ENCODE data around the gene PACRG. TPM values are rescaled to one million over a fixed set of nuclear protein-coding genes. Genes with fewer than 3 reads are reported as not detected.

PACRG gene
- total RNA-seq, 1 experiment from 2014 or later: 0.44 TPM

GRCh38 chr6:163186527-163186926 lies 458.8 kb downstream of the PACRG start:
- no peak overlapping the region for H3K27ac Mint-ChIP-seq
- H3K36me3 Mint-ChIP-seq: no peaks in the 10 kb centered on the region
- TF ChIP-seq, protein P1, sequence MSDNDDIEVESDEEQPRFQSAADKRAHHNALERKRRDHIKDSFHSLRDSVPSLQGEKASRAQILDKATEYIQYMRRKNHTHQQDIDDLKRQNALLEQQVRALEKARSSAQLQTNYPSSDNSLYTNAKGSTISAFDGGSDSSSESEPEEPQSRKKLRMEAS (CRISPR knock-in tag; IDR thresholded peaks at IDR 0.05): 0 out of 2 replicates have a peak, but pooled peaks have one; percentile 36
- TF ChIP-seq MXD4 (CRISPR knock-in tag; IDR thresholded peaks at IDR 0.05; ENCODE audit: borderline replicate concordance) (no peak), ZNF232 (CRISPR knock-in tag; IDR thresholded peaks at IDR 0.05) (no peak), CTCF (IDR thresholded peaks at IDR 0.05) (no peak), PRDM15 (CRISPR knock-in tag; IDR thresholded peaks at IDR 0.05) (no peak)
- ChIA-PET POLR2A (no interaction called here), CTCF (interaction anchor here (1.6 kb wide), 1 partner anchor 770 kb away, joined by 3 read pairs; no protein-coding TSS in a partner anchor)
- H3K9me3 Mint-ChIP-seq: no peaks in the 10 kb centered on the region
- ATAC-seq: peak; percentile 21; the same call in 1 of the 2 replicates
- H3K4me3 Mint-ChIP-seq: no peak overlapping the region
- DNase-seq (ENCODE audit: low spot score): no peak
- H3K27me3 Mint-ChIP-seq (ENCODE audit: low read depth): no peaks in the 10 kb centered on the region
- peaks cover 32% of the 10 kb centered on the region for H3K4me1 Mint-ChIP-seq

GRCh38 chr6:163187201-163187600 lies 459.4 kb downstream of the PACRG start:
- no peak for ATAC-seq
- no peaks in the 10 kb centered on the region for H3K36me3 Mint-ChIP-seq
- H3K9me3 Mint-ChIP-seq: no peaks in the 10 kb centered on the region
- H3K27me3 Mint-ChIP-seq (ENCODE audit: low read depth): no peaks in the 10 kb centered on the region
- ChIA-PET CTCF (no interaction called here), POLR2A (interaction anchor here (0.6 kb wide), 1 partner anchor 225 kb away, joined by 3 read pairs; no protein-coding TSS in a partner anchor)
- no peak for DNase-seq (ENCODE audit: low spot score)
- H3K27ac Mint-ChIP-seq: no peak overlapping the region
- peaks cover 25% of the 10 kb centered on the region for H3K4me1 Mint-ChIP-seq
- no peak overlapping the region for H3K4me3 Mint-ChIP-seq
- TF ChIP-seq ATF1 (CRISPR knock-in tag; IDR thresholded peaks at IDR 0.05) (no peak), NR2C2 (CRISPR knock-in tag; IDR thresholded peaks at IDR 0.05) (no peak), SP1 (CRISPR knock-in tag; conservative IDR thresholded peaks at IDR 0.05) (no peak), CDX4 (CRISPR knock-in tag; IDR thresholded peaks at IDR 0.05; ENCODE audit: borderline replicate concordance) (no peak), PRRX2 (CRISPR knock-in tag; IDR thresholded peaks at IDR 0.05) (no peak), RELA (CRISPR knock-in tag; IDR thresholded peaks at IDR 0.05; ENCODE audit: borderline replicate concordance) (no peak), KAT7 (CRISPR knock-in tag; IDR thresholded peaks at IDR 0.05; ENCODE audit: borderline replicate concordance) (no peak), IRF2 (CRISPR knock-in tag; IDR thresholded peaks at IDR 0.05; ENCODE audit: borderline replicate concordance, low read depth) (no peak), ZNF219 (CRISPR knock-in tag; IDR thresholded peaks at IDR 0.05; ENCODE audit: borderline replicate concordance) (no peak), MXD4 (CRISPR knock-in tag; IDR thresholded peaks at IDR 0.05; ENCODE audit: borderline replicate concordance) (no peak), ARID4B (CRISPR knock-in tag; IDR thresholded peaks at IDR 0.05; ENCODE audit: borderline replicate concordance) (no peak), NR3C1 (CRISPR knock-in tag; conservative IDR thresholded peaks at IDR 0.05; ENCODE audit: low read depth) (no peak)
- TF ChIP-seq, protein P2, sequence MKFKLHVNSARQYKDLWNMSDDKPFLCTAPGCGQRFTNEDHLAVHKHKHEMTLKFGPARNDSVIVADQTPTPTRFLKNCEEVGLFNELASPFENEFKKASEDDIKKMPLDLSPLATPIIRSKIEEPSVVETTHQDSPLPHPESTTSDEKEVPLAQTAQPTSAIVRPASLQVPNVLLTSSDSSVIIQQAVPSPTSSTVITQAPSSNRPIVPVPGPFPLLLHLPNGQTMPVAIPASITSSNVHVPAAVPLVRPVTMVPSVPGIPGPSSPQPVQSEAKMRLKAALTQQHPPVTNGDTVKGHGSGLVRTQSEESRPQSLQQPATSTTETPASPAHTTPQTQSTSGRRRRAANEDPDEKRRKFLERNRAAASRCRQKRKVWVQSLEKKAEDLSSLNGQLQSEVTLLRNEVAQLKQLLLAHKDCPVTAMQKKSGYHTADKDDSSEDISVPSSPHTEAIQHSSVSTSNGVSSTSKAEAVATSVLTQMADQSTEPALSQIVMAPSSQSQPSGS (CRISPR knock-in tag; IDR thresholded peaks at IDR 0.05; ENCODE audit: borderline replicate concordance, low read depth): no peak
- TF ChIP-seq, protein P3, sequence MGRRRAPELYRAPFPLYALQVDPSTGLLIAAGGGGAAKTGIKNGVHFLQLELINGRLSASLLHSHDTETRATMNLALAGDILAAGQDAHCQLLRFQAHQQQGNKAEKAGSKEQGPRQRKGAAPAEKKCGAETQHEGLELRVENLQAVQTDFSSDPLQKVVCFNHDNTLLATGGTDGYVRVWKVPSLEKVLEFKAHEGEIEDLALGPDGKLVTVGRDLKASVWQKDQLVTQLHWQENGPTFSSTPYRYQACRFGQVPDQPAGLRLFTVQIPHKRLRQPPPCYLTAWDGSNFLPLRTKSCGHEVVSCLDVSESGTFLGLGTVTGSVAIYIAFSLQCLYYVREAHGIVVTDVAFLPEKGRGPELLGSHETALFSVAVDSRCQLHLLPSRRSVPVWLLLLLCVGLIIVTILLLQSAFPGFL (CRISPR knock-in tag; IDR thresholded peaks at IDR 0.05; ENCODE audit: borderline replicate concordance): no peak
